Activated CD8-positive, alpha-beta memory T cell treated with anti-CD3 and anti-CD28 coated beads for 1 hour (primary cell): ENCODE measurements around the gene LRRC14B.
"Not testable (repeated sequence)": the region's sequence is repeated elsewhere in the genome, so short reads cannot be mapped to it uniquely, and the experiment has no call there.

Experiments used
- DNase-seq, 2 donors: peaks; one replicate each; pipeline ENCODE4 v3.0.0-alpha.2; 2020; ENCODE audit warnings: low read depth in 1 of 2; ENCODE audit errors: extremely low read depth in 1 of 2

LRRC14B gene

DNA sequence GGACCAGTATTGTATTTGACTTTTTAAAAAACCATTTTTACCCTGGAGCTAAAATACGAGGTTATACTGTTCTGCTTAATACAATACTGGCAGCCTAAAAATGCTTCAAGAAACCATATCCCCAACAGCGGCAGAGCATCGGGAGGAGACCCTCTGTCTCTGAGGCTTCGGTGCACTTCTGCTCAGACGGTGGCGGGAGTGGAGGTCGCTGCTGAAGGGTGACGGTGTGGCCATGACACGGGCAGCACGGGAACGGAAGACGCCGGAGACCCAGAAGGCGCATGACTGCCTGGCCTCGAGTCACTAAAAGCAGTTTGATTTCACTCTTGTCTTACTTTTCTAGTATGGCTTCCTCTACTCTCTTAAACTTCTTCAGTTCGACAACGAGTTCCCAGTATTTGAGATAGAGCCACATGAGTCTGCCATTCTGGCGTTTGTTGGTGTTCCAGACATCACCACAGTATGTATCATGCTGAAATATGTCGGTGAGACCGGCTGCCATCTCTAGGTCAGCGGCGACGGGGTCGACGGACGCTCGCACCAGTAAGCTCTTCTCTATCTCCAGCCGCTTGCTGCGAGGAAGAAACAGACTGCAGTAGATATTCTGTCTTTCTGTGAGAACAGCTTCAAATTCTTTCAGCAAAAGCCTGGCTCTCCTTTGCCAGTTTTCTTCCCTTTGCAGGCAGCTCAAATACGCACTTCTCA, 13.8 kb downstream of the LRRC14B start:
- DNase-seq, result no peak

- DNase-seq, result no peak
These were observed 15.1 kb downstream of the LRRC14B start for GRCh38 chr5:206406-206805.

DNA sequence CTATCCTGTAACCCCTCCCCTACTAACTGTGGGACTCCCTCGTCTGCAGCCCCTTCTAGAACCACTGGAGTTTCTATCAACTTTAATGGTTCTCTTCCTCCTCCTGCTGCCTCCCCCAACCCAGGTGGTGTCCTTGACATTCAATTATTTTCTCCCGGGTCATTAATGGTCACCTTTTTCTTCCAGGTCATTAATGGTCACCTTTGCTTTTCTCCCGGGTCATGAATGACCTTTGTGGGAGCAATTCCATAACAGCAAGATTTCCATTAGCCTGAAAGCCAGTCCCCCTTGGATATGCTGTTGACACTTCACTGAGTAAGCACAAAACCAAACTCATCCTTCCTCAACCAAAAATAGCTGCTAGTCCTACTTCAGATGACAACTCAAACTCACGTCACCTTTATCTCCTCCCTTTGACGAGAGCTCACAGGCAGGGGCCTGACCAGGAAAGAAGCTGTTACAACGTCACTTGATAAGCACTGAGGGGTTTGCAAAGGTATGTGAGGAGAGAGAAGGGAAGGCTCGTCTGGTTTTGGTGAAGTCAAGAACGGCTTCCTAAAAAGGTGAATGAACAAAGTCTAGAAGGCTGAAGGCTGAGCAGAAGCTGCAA, 15.7 kb downstream of the LRRC14B start:
- DNase-seq, result no peak

- no peak for DNase-seq
These were observed 16.3 kb downstream of the LRRC14B start for GRCh38 chr5:207599-207998.

- no peak for DNase-seq
These were observed 17.3 kb downstream of the LRRC14B start for GRCh38 chr5:208449-209114.

GRCh38 chr5:213803-214395, 22.6 kb downstream of the LRRC14B start:
- no peak for DNase-seq

DNA sequence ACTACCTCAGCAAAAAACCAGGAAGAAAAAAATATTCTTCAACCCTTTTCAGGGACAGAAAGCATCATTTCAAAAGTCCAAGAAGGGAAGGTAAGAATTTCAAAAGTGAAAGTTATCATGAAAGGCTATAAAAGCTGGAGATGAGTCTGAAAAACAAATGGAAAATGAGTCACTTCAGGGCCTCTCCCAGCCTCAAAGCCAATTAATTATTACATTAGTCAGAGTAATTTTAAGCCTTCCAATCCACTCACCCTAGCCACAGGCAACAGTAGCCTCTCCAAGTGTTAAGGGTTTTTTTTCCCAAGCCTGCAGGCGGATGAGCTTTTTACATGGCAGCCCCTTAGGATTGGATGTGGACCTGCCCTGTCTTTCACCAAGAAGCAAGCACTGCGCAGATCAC, 24.0 kb downstream of the LRRC14B start:
- not testable (repeated sequence) for DNase-seq

DNA sequence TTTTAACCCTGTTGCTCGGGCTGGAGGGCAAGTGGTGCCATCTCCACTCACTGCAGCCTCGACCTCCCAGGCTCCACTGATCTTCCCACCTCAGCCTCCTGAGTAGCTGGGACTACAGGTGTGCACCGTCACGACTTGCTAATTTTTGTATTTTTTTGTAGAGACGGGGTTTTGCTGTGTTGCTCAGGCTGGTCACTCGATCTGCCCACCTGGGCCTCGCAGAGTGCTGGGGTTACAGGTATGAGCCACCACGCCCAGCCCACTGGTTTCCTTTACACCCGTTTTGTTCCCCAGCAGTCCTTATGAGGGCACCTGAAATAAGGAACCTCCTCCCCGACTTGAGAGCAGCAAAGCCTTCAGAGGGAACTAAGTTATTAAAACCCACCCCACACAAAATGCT, 24.8 kb downstream of the LRRC14B start:
- DNase-seq, result not testable (repeated sequence)

GRCh38 chr5:217494-218456, 26.5 kb downstream of the LRRC14B start, which contains the start of the genes CCDC127 and SDHA:
Gene CCDC127 (minus strand): TSS chr5:218153. CDS start chr5:216849, 1,304 bp downstream.
Gene SDHA (plus strand): TSS chr5:218320. CDS start chr5:218356, 36 bp downstream.
- peak; percentile 90 to 100 for DNase-seq

DNA sequence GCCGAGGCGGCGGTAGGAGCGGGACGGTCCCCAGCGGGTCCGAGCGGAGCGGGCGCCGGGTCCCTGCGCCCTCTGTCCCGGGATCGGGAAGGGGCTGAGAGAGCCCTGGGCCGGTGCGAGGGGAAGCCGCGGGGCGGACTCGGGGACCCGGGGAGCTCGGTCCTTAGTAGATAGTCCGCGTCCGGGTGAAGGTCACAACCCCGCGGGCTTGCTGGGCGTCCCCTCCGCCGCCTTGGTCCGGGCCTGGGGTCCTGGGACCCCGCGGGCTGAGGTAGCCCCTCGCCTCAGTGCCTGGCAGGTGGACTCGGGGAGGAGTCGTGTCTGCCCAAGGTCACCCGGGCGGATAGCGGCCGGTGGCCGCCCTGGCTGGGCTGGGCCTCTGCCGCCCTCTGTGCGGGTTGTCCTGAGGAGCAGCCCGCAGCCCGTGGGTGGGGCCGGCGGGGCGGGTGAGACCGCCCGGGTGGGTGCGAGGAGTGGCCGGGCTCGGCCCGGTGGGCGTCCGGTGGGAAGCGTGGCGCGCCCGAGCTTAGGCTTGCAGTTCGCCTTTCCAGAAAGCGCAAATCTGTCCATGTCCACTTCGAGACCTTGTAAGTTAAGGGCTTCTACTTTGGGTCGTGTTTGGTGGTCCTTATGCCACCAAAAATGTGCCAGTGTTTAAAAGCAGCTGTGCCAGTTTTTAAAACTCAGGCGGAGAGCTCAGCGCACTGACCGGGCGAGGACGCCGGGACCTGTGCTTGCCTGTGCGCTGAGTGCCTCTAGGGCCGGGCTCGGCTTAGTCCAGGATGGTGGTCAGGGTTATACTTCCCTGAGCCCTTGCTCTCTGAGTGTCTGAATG, 27.4 kb downstream of the LRRC14B start:
- DNase-seq, result no peak

GRCh38 chr5:219460-219863, 28.2 kb downstream of the LRRC14B start:
- DNase-seq, result peak in 1 of 2 donors; percentile 10

DNA sequence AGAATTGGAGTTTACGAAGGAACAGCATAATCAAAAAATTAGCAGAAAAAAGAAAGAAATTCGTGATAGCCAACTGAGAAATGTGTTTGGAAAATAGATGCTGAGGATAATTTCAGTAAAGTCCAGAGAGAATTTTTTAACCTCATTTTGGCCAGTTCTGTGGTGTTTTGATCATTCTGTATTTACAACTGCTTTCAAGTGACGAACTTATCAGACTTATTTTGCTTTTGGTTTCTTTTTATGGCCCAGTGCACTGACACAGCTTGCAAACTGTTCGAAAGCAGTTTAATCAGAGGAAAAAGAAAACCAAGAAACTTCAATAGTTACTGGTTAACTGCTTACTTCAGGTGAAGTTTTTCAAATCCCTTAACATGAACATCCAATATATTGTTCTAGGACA, 28.7 kb downstream of the LRRC14B start:
- DNase-seq, result no peak

DNA sequence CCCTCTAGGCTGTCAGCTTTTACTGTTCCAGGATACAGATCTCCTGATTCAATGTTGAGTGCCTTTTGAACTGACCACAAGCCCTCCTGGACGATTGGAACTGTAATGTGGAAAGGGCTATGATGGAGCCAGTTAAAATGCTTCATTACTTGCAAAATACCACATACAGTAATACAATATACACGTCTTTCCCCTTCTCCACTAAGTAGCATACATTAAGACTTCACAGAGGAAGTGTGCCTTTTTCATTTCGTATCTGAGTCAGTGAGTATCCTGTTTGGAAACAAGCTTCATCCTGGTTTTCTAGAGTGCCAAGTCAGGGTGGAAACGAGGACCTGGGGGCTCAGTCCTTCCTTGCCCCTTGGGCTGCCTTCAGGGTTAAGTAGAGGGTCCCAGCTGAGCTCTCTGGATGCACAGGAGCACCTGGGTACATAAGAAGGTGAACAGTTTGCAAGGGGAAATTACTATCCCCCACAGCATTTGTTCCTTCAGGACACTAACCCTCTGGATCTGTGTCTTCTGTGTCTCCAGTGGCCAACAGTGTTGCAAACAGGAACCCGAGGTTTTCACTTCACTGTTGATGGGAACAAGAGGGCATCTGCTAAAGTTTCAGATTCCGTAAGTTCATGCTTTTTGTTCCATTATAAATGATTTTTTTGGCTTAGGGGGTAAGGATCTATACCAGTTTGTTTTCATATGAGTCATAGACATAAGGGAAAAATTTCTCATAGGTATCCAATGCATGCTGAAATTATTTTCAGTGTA, 31.8 kb downstream of the LRRC14B start:
- not testable (repeated sequence) for DNase-seq

DNA sequence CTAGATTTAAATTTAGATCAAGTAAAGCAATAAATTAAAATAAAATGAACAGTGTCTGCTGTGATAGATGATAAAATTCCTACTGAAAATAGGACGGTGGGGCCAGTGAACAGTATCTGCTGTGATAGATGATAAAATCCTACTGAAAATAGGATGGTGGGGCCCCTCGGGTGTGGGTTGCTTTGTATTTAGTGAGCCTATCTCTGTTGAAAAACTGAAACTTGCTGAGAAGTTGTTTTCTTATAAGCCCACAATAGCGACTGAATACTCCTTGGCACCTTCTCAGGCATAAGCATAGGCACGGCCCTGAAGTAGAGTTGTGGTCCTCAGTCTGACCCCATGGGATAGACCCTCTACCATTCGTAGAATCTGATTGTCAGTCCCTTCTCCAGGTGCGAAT, 32.5 kb downstream of the LRRC14B start:
- DNase-seq, result no peak

GRCh38 chr5:225334-225733, 34.0 kb downstream of the LRRC14B start:
- DNase-seq, result no peak

DNA sequence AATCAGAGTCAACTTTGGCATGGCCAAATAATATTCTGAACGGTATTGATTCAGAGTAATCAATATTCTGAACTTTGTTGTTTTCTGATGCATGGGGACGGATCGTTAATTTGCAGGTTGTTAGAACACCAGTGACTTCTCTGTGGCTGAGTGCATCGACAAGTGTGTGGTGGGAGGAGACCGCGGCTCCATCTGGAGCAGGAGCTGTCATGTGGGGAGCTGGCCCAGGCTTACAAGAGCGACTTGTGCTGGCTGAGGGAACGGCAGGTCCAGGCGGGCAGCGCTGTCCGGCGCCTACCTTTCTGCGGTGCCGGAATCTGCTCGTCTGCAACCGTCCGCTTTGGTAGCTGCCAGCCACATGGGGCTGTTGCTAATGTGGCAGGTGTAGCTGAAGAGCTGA, 36.1 kb downstream of the LRRC14B start:
- DNase-seq, result not testable (repeated sequence)

GRCh38 chr5:228886-229285, 37.6 kb downstream of the LRRC14B start:
- no peak for DNase-seq

DNA sequence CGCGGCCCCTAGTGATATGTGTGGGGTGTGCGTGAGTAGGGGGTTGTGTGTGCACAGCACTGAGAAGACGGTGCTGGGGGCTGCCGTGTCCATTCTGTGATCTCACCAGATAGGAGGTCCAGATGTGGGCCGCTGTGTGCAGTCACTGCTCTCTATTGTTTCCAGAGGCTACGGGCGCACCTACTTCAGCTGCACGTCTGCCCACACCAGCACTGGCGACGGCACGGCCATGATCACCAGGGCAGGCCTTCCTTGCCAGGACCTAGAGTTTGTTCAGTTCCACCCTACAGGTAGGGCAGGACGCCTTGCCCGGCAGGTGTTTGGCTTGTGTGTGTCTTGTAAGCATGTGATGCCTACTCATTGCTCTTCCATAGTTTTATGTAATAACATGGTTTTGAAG, 39.4 kb downstream of the LRRC14B start:
- no peak for DNase-seq

- DNase-seq, result no peak
These were observed 40.4 kb downstream of the LRRC14B start for GRCh38 chr5:231661-232060.
